Vagina (tissue), 2 donors: Measurements from ENCODE around the gene DAB1.

Source experiments
- POLR2A ChIP-seq, 2 donors: fragments of 450-650 bp; IDR thresholded peaks; one replicate each; pipeline ENCODE4 v1.6.1; 2017; ENCODE audit warnings: antibody characterized with exemption in 2 of 2, mild to moderate bottlenecking in 2 of 2, moderate library complexity in 2 of 2
- TF ChIP-seq, protein P1 (sequence below), 3 experiments: fragments of 450-650 bp in 2 of 3; fragments of 200-600 bp in 1 of 3; sonication (generic) in 1 of 3; IDR thresholded peaks; one replicate each; pipeline ENCODE4 v1.5.1; 2017 to 2019; ENCODE audit warnings: antibody characterized with exemption in 3 of 3, mild to moderate bottlenecking in 2 of 3, moderate library complexity in 2 of 3

- TF ChIP-seq, protein P1, sequence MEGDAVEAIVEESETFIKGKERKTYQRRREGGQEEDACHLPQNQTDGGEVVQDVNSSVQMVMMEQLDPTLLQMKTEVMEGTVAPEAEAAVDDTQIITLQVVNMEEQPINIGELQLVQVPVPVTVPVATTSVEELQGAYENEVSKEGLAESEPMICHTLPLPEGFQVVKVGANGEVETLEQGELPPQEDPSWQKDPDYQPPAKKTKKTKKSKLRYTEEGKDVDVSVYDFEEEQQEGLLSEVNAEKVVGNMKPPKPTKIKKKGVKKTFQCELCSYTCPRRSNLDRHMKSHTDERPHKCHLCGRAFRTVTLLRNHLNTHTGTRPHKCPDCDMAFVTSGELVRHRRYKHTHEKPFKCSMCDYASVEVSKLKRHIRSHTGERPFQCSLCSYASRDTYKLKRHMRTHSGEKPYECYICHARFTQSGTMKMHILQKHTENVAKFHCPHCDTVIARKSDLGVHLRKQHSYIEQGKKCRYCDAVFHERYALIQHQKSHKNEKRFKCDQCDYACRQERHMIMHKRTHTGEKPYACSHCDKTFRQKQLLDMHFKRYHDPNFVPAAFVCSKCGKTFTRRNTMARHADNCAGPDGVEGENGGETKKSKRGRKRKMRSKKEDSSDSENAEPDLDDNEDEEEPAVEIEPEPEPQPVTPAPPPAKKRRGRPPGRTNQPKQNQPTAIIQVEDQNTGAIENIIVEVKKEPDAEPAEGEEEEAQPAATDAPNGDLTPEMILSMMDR (IDR thresholded peaks at IDR 0.05) = no peak
- TF ChIP-seq POLR2A (IDR thresholded peaks at IDR 0.05) = no peak
These were observed 356.0 kb downstream of the DAB1 start for GRCh38 chr1:57067863-57068262.
